ENCODE results near the gene OR2F2.

OR2F2 gene

GRCh38 chr7:143978585-143978984, 43.6 kb downstream of the OR2F2 start:
- Histone ChIP-seq H3K36me3 (ENCODE audit: insufficient read depth, low read length) (no peaks in the 10 kb centered on the region), H3K4me3 (ENCODE audit: low read length, poor library complexity, severe bottlenecking) (no peak overlapping the region), H3K4me2 (ENCODE audit: low read depth, low read length, poor library complexity, severe bottlenecking) (no peak overlapping the region), H4K20me1 (ENCODE audit: insufficient read depth, low read length, poor library complexity, severe bottlenecking) (no peaks in the 10 kb centered on the region), H2AFZ (ENCODE audit: low read length) (no peak overlapping the region), H3K9ac (ENCODE audit: low read depth, low read length, poor library complexity, severe bottlenecking) (no peak overlapping the region), H3K9me2 (replicated peaks; ENCODE audit: low read depth, low read length) (no peaks in the 10 kb centered on the region), H3K9me3 (ENCODE audit: insufficient read depth, low read depth, low read length) (no peaks in the 10 kb centered on the region), H3F3A (ENCODE audit: low read depth) (no peaks in the 10 kb centered on the region), H3K79me2 (ENCODE audit: insufficient read depth, low read length) (no peaks in the 10 kb centered on the region), H3K4me1 (ENCODE audit: insufficient read depth, low read length, poor library complexity, severe bottlenecking) (no peaks in the 10 kb centered on the region), H3K27me3 (ENCODE audit: insufficient read depth, low read length, poor library complexity, severe bottlenecking) (no peaks in the 10 kb centered on the region)
- TF ChIP-seq EZH2phosphoT487 (IDR thresholded peaks at IDR 0.05; ENCODE audit: borderline replicate concordance): no peak

GRCh38 chr7:143979359-143979758, 44.3 kb downstream of the OR2F2 start:
- H3K9ac ChIP-seq (ENCODE audit: low read depth, low read length, poor library complexity, severe bottlenecking): no peak overlapping the region
- no peak for TF ChIP-seq EZH2phosphoT487 (IDR thresholded peaks at IDR 0.05; ENCODE audit: borderline replicate concordance)
- TF ChIP-seq CTCF (conservative IDR thresholded peaks at IDR 0.05; ENCODE audit: low read length): no peak
- no peak overlapping the region for H2AFZ ChIP-seq (ENCODE audit: low read length)

GRCh38 chr7:143979998-143980397, 45.0 kb downstream of the OR2F2 start:
- no peak overlapping the region for H3K4me2 ChIP-seq (ENCODE audit: low read depth, low read length, poor library complexity, severe bottlenecking)
- no peak overlapping the region for H3K9ac ChIP-seq (ENCODE audit: low read depth, low read length, poor library complexity, severe bottlenecking)
- no peaks in the 10 kb centered on the region for H3K36me3 ChIP-seq (ENCODE audit: insufficient read depth, low read length)
- H3K79me2 ChIP-seq (ENCODE audit: insufficient read depth, low read length): no peaks in the 10 kb centered on the region
- H3K4me3 ChIP-seq (ENCODE audit: low read length, poor library complexity, severe bottlenecking): no peak overlapping the region
- TF ChIP-seq EZH2phosphoT487 (IDR thresholded peaks at IDR 0.05; ENCODE audit: borderline replicate concordance) (no peak), CTCF (conservative IDR thresholded peaks at IDR 0.05; ENCODE audit: low read length) (no peak)
- no peak overlapping the region for H2AFZ ChIP-seq (ENCODE audit: low read length)
- H3K4me1 ChIP-seq (ENCODE audit: insufficient read depth, low read length, poor library complexity, severe bottlenecking): no peaks in the 10 kb centered on the region
- no peaks in the 10 kb centered on the region for H3F3A ChIP-seq (ENCODE audit: low read depth)
- no peaks in the 10 kb centered on the region for H3K9me3 ChIP-seq (ENCODE audit: insufficient read depth, low read depth, low read length)
- H4K20me1 ChIP-seq (ENCODE audit: insufficient read depth, low read length, poor library complexity, severe bottlenecking): no peaks in the 10 kb centered on the region
- H3K9me2 ChIP-seq (replicated peaks; ENCODE audit: low read depth, low read length): no peaks in the 10 kb centered on the region
- no peaks in the 10 kb centered on the region for H3K27me3 ChIP-seq (ENCODE audit: insufficient read depth, low read length, poor library complexity, severe bottlenecking)

More at GRCh38 chr7:143979359-143979758, 44.3 kb downstream of the OR2F2 start:
- Histone ChIP-seq H3K4me3 (ENCODE audit: low read length, poor library complexity, severe bottlenecking) (no peak overlapping the region), H3K27me3 (ENCODE audit: insufficient read depth, low read length, poor library complexity, severe bottlenecking) (no peaks in the 10 kb centered on the region), H4K20me1 (ENCODE audit: insufficient read depth, low read length, poor library complexity, severe bottlenecking) (no peaks in the 10 kb centered on the region), H3K36me3 (ENCODE audit: insufficient read depth, low read length) (no peaks in the 10 kb centered on the region), H3K79me2 (ENCODE audit: insufficient read depth, low read length) (no peaks in the 10 kb centered on the region), H3F3A (ENCODE audit: low read depth) (no peaks in the 10 kb centered on the region), H3K4me1 (ENCODE audit: insufficient read depth, low read length, poor library complexity, severe bottlenecking) (no peaks in the 10 kb centered on the region), H3K4me2 (ENCODE audit: low read depth, low read length, poor library complexity, severe bottlenecking) (no peak overlapping the region), H3K9me3 (ENCODE audit: insufficient read depth, low read depth, low read length) (no peaks in the 10 kb centered on the region), H3K9me2 (replicated peaks; ENCODE audit: low read depth, low read length) (no peaks in the 10 kb centered on the region)

DNA sequence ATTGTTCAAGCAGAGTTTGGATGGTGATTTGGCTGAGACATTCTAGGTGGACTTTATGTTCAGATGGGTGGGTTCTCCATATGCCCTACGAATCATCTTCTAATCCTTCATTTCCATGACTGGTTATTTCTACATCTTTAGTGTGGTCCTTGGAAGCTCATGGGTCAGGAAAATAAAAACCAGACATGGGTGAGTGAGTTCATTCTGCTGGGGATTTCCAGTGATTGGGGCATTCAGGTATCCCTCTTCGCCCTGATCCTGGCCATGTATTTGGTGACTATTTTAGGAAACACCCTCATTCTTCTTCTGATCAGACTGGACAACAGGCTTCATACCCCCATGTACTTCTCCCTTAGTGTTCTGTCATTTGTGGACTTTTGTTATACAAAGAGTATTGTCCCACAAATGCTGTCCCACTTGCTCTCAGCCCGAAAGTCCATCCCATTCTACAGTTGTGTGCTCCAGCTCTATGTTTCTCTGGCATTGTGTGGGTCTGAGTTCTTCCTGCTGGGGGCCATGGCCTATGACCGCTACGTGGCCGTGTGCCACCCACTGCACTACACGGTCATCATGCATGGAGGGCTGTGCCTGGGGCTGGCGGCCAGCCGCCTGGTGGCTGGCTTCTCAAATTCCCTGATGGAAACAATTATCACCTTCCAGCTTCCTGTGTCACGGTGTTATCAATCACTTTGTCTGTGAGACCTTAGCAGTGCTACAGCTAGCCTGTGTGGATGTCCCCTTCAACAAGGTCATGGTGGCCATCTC, 45.9 kb downstream of the OR2F2 start:
- Histone ChIP-seq H3K9me3 (ENCODE audit: insufficient read depth, low read depth, low read length) (no peaks in the 10 kb centered on the region), H3K79me2 (ENCODE audit: insufficient read depth, low read length) (no peaks in the 10 kb centered on the region), H3K9me2 (replicated peaks; ENCODE audit: low read depth, low read length) (no peaks in the 10 kb centered on the region), H3K4me3 (ENCODE audit: low read length, poor library complexity, severe bottlenecking) (no peak overlapping the region), H3K27me3 (ENCODE audit: insufficient read depth, low read length, poor library complexity, severe bottlenecking) (no peaks in the 10 kb centered on the region), H3K9ac (ENCODE audit: low read depth, low read length, poor library complexity, severe bottlenecking) (no peak overlapping the region), H4K20me1 (ENCODE audit: insufficient read depth, low read length, poor library complexity, severe bottlenecking) (no peaks in the 10 kb centered on the region), H3F3A (ENCODE audit: low read depth) (no peaks in the 10 kb centered on the region), H2AFZ (ENCODE audit: low read length) (no peak overlapping the region), H3K4me2 (ENCODE audit: low read depth, low read length, poor library complexity, severe bottlenecking) (no peak overlapping the region), H3K4me1 (ENCODE audit: insufficient read depth, low read length, poor library complexity, severe bottlenecking) (no peaks in the 10 kb centered on the region), H3K36me3 (ENCODE audit: insufficient read depth, low read length) (no peaks in the 10 kb centered on the region)
- TF ChIP-seq EZH2phosphoT487 (IDR thresholded peaks at IDR 0.05; ENCODE audit: borderline replicate concordance): no peak
- TF ChIP-seq CTCF (conservative IDR thresholded peaks at IDR 0.05; ENCODE audit: low read length): no peak
